Esophagus squamous epithelium (tissue), 5 donors: ENCODE data around the gene LYRM1. TPM values are rescaled to one million over a fixed set of nuclear protein-coding genes. Genes with fewer than 3 reads are reported as not detected.
"Not testable (repeated sequence)": the region's sequence is repeated elsewhere in the genome, so short reads cannot be mapped to it uniquely, and the experiment has no call there.

ENCODE experiments used
- DNase-seq: peaks from one replicate; lab custom pipeline; 2025; lab: John Stamatoyannopoulos, UW
- H3K27ac ChIP-seq, 4 donors: fragments of 200-600 bp; sonication (generic); one replicate each; pipeline ENCODE4 v1.5.1; 2016 to 2019; ENCODE audit warnings: mild to moderate bottlenecking in 1 of 4
- H3K27me3 ChIP-seq, 4 donors: fragments of 200-600 bp; sonication (generic); 1 replicate in 3 of 4; 2 replicates in 1 of 4; pipeline versions ENCODE4 v1.5.1 to v1.6.0; 2017 to 2021; ENCODE audit warnings: antibody characterized with exemption in 1 of 4
- H3K36me3 ChIP-seq, 3 donors: fragments of 200-600 bp; sonication (generic); one replicate each; pipeline ENCODE4 v1.5.1; 2016 to 2019
- H3K4me1 ChIP-seq, 3 donors: fragments of 200-600 bp; sonication (generic); one replicate each; pipeline ENCODE4 v1.5.1; 2017 to 2019
- H3K4me3 ChIP-seq, 4 donors: fragments of 200-600 bp; sonication (generic); 1 replicate in 3 of 4; 2 replicates in 1 of 4; pipeline ENCODE4 v1.5.1; 2016 to 2019; ENCODE audit warnings: mild to moderate bottlenecking in 2 of 4, moderate library complexity in 1 of 4
- H3K9me3 ChIP-seq, 3 donors: fragments of 200-600 bp; sonication (generic); one replicate each; pipeline ENCODE4 v1.5.1; 2016 to 2019
- CTCF ChIP-seq, 6 experiments: fragments of 450-650 bp in 4 of 6; fragments of 200-600 bp in 2 of 6; sonication (generic) in 2 of 6; IDR thresholded peaks; one replicate each; pipeline ENCODE4 v1.5.1; 2016 to 2019; ENCODE audit warnings: antibody characterized with exemption in 6 of 6, mild to moderate bottlenecking in 4 of 6, moderate library complexity in 4 of 6
- POLR2A ChIP-seq, 4 donors: fragments of 450-650 bp; IDR thresholded peaks; one replicate each; pipeline ENCODE4 v1.6.1; 2017; ENCODE audit warnings: antibody characterized with exemption in 4 of 4, mild to moderate bottlenecking in 4 of 4, moderate library complexity in 3 of 4
- WGBS, 2 donors: methylation state at CpG; one replicate each; pipeline ENCODE4 v1.1.5; 2018; 5-methylcytosine and 5-hydroxymethylcytosine counted together
- intact Hi-C: fragments of 100-400 bp; cut with DNase I; formaldehyde crosslinking; loops from one replicate; pipeline ENCODE4 v1.15.0; 2022
- total RNA-seq, 4 donors: library from RNA; depleted of rRNA; stranded (reverse); fragments of >200 nt; gene quantifications; one replicate each; pipeline ENCODE4 v1.1.0, GENCODE V29; 2016
- donor health status: DM: yes; HTN: yes; CAD: no.

Gene LYRM1
- total RNA-seq, 4 donors from 2014 or later, result 21.9 to 37.9 (median 34.3) TPM

DNA sequence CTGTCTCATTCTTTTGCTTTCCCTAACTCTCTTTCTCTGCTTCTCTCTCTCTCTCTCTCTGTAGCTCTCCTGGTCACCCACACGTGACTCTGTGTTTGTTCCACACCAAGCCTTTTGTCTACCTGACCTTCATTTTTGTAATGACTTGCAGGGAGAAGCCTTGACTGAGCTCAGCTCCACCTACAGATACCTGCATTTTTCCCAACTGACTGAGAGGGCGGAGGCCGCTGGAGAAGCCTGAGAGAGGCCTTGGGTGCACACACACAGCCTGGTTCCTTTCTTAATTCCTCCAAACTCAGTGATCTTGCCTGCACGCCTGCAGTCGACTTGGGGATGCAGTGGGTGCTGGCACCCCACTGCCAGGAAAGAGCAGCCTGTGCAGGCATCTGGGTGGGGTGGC lies 68.8 kb downstream of the LYRM1 start:
- H3K27me3 ChIP-seq, result no peaks in the 10 kb centered on the region
- intact Hi-C loops, result no loop called here
- no peaks in the 10 kb centered on the region for H3K9me3 ChIP-seq
- DNase-seq, result no peak
- H3K36me3 ChIP-seq, result no peaks in the 10 kb centered on the region
- no peak overlapping the region for H3K4me3 ChIP-seq
- WGBS, 2 donors, result 68 to 80% methylated on average over 3 to 4 of the region's 5 CpGs
- peak overlapping the region in 3 of 4 donors; percentile 19 to 36 (median 34) for H3K27ac ChIP-seq
- H3K4me1 ChIP-seq, result peaks cover 0 to 12% (median 0%) of the 10 kb centered on the region in 3 donors
- TF ChIP-seq CTCF (IDR thresholded peaks at IDR 0.05) (no peak), POLR2A (IDR thresholded peaks at IDR 0.05) (no peak)

GRCh38 chr16:20971401-20971800 lies 70.8 kb downstream of the LYRM1 start:
- intact Hi-C loops, result no loop called here
- DNase-seq, result no peak

GRCh38 chr16:20973201-20973600 lies 72.6 kb downstream of the LYRM1 start:
- DNase-seq, intact Hi-C loops, H3K27me3 ChIP-seq, H3K4me3 ChIP-seq, H3K9me3 ChIP-seq, H3K36me3 ChIP-seq: not testable (repeated sequence)
- Histone ChIP-seq H3K4me1 (peaks cover 0 to 12% (median 0%) of the 10 kb centered on the region in 3 donors), H3K27ac (peak overlapping the region in 1 of 4 donors; percentile 3)
- 88 to 90% methylated on average over 4 of the region's 4 CpGs for WGBS, 2 donors

More at GRCh38 chr16:20971401-20971800, 70.8 kb downstream of the LYRM1 start:
- Histone ChIP-seq H3K36me3 (no peaks in the 10 kb centered on the region), H3K27me3 (no peaks in the 10 kb centered on the region), H3K9me3 (no peaks in the 10 kb centered on the region), H3K4me3 (no peak overlapping the region), H3K27ac (peak overlapping the region in 3 of 4 donors; percentile 43 to 66 (median 53)), H3K4me1 (peaks cover 0 to 12% (median 0%) of the 10 kb centered on the region in 3 donors)
- 49 to 54% methylated on average over 8 of the region's 8 CpGs for WGBS, 2 donors
- TF ChIP-seq CTCF (IDR thresholded peaks at IDR 0.05) (no peak), POLR2A (IDR thresholded peaks at IDR 0.05) (no peak)

Other genes starting within 250 kb of the LYRM1 start
- gene ACSM1, start 203.1 kb upstream of the LYRM1 start, total RNA-seq, result 1 to 10 TPM in 1 of 4 donors, under 1 TPM in 2, not detected in 1; 0.13 to 1.3 (median 0.76) TPM
- gene THUMPD1, start 159.0 kb upstream of the LYRM1 start, total RNA-seq, result 10 to 100 TPM; 26.5 to 58.0 (median 44.1) TPM
- 1 to 10 TPM in 3 of 4 donors, under 1 TPM in 1; 0.57 to 8.6 (median 3.8) TPM for gene ACSM3, start 136.8 kb upstream of the LYRM1 start, total RNA-seq
- 10 to 100 TPM; 12.5 to 20.0 (median 19.0) TPM for gene ERI2, start 94.3 kb upstream of the LYRM1 start, total RNA-seq
- 1 to 10 TPM in 3 of 4 donors, under 1 TPM in 1; 0.49 to 3.2 (median 2.7) TPM for gene REXO5, start 94.2 kb upstream of the LYRM1 start, total RNA-seq
- gene DCUN1D3, start 413 bp upstream of the LYRM1 start, total RNA-seq, result 10 to 100 TPM; 14.5 to 37.2 (median 19.4) TPM